ENCODE results near the gene GRK6. TPM values are rescaled to one million over a fixed set of nuclear protein-coding genes. Genes with fewer than 3 reads are reported as not detected.

The GRK6 gene
- total and polyA plus RNA-seq, 9 of the 15 experiments (the other 6 are each of a cell fraction or from before 2014, with no cell fraction given): 0.63 to 122 (median 44.5) TPM

DNA sequence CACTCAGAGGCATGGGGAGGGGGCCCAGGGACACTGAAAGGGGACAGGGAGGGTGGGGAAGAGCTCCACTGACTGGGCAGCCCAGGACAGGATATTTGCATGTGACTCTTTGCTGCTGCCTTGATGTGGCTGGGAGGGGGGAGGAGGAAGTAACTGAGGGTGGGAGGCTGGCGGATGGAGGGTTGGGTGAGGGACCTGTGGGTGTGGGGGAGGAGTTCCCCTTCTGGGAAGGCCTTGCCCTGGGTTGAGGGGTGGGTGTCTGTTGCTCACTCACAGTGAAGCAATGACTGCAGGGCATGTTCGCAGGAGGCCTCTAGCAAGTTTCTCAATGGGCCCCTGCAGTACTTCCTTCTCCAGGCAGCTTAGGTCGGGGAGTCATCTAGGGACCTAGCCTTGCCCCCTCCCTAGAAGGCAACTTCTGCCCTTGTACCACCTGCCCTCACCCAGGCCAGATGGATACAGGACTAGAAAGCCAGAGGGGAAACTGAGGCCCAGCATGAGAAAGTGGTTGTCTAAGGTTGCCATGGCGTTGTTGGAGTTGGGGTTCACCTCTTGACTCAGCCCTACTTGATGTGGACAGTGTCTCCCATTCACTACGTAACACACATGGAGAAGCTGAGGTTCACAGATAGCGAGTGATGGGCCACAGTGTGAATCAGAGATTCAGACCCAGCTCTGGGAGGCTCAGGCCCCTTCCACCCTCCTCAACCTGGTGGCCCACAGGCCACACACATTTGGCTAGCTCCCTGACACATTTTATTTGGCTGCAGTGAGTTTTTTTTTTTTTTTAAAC is 3.0 kb downstream of the GRK6 start (continued):
- TF ChIP-seq EWSR1 (IDR thresholded peaks at IDR 0.05; ENCODE audit: borderline replicate concordance, low read depth, partially characterized antibody) (no peak), KLF6 (CRISPR knock-in tag; IDR thresholded peaks at IDR 0.05; ENCODE audit: borderline replicate concordance) (no peak), RNF2 (IDR thresholded peaks at IDR 0.05) (peak; percentile 41; the same call in 1 of the 2 replicates), MAFK (IDR thresholded peaks at IDR 0.05; ENCODE audit: low read length) (no peak), ZNF324 (CRISPR knock-in tag; IDR thresholded peaks at IDR 0.05) (no peak), PYGO2 (tag; IDR thresholded peaks at IDR 0.05) (no peak), SMARCE1 (IDR thresholded peaks at IDR 0.05) (no peak), RFX1 (IDR thresholded peaks at IDR 0.05) (no peak), ERF (CRISPR knock-in tag; IDR thresholded peaks at IDR 0.05) (no peak), TAF9B (IDR thresholded peaks at IDR 0.05; ENCODE audit: partially characterized antibody) (no peak), TRIM24 (IDR thresholded peaks at IDR 0.05) (no peak), ZNF77 (CRISPR knock-in tag; IDR thresholded peaks at IDR 0.05) (no peak), ZNF408 (CRISPR knock-in tag; IDR thresholded peaks at IDR 0.05; ENCODE audit: low read depth) (no peak), TCF3 (CRISPR knock-in tag; IDR thresholded peaks at IDR 0.05) (0 out of 2 replicates have a peak, but pooled peaks have one; percentile 4), JUND (IDR thresholded peaks at IDR 0.05; ENCODE audit: borderline replicate concordance, low read depth, low read length) (no peak), JUND (tag; IDR thresholded peaks at IDR 0.05; ENCODE audit: borderline replicate concordance, low read depth, low read length) (no peak), RHOXF2B (CRISPR knock-in tag; conservative IDR thresholded peaks at IDR 0.05) (no peak), PURB (CRISPR knock-in tag; IDR thresholded peaks at IDR 0.05; ENCODE audit: low read depth) (no peak), TCF7L2 (IDR thresholded peaks at IDR 0.05; ENCODE audit: low read depth, low read length) (no peak), NR2C2 (CRISPR knock-in tag; IDR thresholded peaks at IDR 0.05) (no peak), NR2C2 (tag; IDR thresholded peaks at IDR 0.05) (no peak), KLF10 (CRISPR knock-in tag; IDR thresholded peaks at IDR 0.05) (no peak), TAF7 (tag; IDR thresholded peaks at IDR 0.05) (no peak), SIN3B (IDR thresholded peaks at IDR 0.05; ENCODE audit: low read depth) (no peak), SIX5 (IDR thresholded peaks at IDR 0.05; ENCODE audit: borderline replicate concordance in 1 of 2, insufficient read depth in 1 of 2, low read depth in 1 of 2, low read length in 2 of 2) (no peak), TAF1 (IDR thresholded peaks at IDR 0.05; ENCODE audit: control insufficient read depth, extremely low read depth, insufficient read depth, low read length, severe bottlenecking) (no peak)
- TF ChIP-seq, protein P1, sequence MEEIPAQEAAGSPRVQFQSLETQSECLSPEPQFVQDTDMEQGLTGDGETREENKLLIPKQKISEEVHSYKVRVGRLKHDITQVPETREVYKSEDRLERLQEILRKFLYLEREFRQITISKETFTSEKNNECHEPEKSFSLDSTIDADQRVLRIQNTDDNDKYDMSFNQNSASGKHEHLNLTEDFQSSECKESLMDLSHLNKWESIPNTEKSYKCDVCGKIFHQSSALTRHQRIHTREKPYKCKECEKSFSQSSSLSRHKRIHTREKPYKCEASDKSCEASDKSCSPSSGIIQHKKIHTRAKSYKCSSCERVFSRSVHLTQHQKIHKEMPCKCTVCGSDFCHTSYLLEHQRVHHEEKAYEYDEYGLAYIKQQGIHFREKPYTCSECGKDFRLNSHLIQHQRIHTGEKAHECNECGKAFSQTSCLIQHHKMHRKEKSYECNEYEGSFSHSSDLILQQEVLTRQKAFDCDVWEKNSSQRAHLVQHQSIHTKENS (CRISPR knock-in tag; IDR thresholded peaks at IDR 0.05): no peak
- TF ChIP-seq, protein P2, sequence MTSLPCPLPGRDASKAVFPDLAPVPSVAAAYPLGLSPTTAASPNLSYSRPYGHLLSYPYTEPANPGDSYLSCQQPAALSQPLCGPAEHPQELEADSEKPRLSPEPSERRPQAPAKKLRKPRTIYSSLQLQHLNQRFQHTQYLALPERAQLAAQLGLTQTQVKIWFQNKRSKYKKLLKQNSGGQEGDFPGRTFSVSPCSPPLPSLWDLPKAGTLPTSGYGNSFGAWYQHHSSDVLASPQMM (CRISPR knock-in tag; IDR thresholded peaks at IDR 0.05): no peak
- TF ChIP-seq, protein P3, sequence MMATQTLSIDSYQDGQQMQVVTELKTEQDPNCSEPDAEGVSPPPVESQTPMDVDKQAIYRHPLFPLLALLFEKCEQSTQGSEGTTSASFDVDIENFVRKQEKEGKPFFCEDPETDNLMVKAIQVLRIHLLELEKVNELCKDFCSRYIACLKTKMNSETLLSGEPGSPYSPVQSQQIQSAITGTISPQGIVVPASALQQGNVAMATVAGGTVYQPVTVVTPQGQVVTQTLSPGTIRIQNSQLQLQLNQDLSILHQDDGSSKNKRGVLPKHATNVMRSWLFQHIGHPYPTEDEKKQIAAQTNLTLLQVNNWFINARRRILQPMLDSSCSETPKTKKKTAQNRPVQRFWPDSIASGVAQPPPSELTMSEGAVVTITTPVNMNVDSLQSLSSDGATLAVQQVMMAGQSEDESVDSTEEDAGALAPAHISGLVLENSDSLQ (IDR thresholded peaks at IDR 0.05): no peak

Data from K562 (cell line).